ENCODE data around the gene VEPH1.
"Not testable (repeated sequence)": the region's sequence is repeated elsewhere in the genome, so short reads cannot be mapped to it uniquely, and the experiment has no call there.

VEPH1 gene

GRCh38 chr3:157336252-157337009 is 166.8 kb downstream of the VEPH1 start:
- no peak for DNase-seq

GRCh38 chr3:157335233-157336076 is 167.8 kb downstream of the VEPH1 start:
- no peak for DNase-seq

- DNase-seq = no peak
These were observed 169.6 kb downstream of the VEPH1 start for GRCh38 chr3:157333551-157333991.

- DNase-seq = no peak
These were observed 173.0 kb downstream of the VEPH1 start for GRCh38 chr3:157330206-157330605.

GRCh38 chr3:157329551-157329950 is 173.7 kb downstream of the VEPH1 start:
- no peak for DNase-seq

GRCh38 chr3:157327837-157328236 is 175.4 kb downstream of the VEPH1 start:
- no peak for DNase-seq

GRCh38 chr3:157327018-157327417 is 176.2 kb downstream of the VEPH1 start:
- DNase-seq = no peak

GRCh38 chr3:157324869-157325268 is 178.3 kb downstream of the VEPH1 start:
- DNase-seq = not testable (repeated sequence)

GRCh38 chr3:157323360-157323759 is 179.9 kb downstream of the VEPH1 start:
- DNase-seq = no peak

GRCh38 chr3:157319672-157320071 is 183.5 kb downstream of the VEPH1 start:
- no peak for DNase-seq

GRCh38 chr3:157318639-157319288 is 184.5 kb downstream of the VEPH1 start:
- DNase-seq = no peak

- no peak for DNase-seq
These were observed 185.3 kb downstream of the VEPH1 start for GRCh38 chr3:157317895-157318294.

- DNase-seq = no peak
These were observed 190.0 kb downstream of the VEPH1 start for GRCh38 chr3:157313186-157313585.

GRCh38 chr3:157312376-157312745 is 190.9 kb downstream of the VEPH1 start:
- DNase-seq = no peak

- DNase-seq = no peak
These were observed 191.4 kb downstream of the VEPH1 start for GRCh38 chr3:157311633-157312375.

GRCh38 chr3:157310329-157311052 is 192.7 kb downstream of the VEPH1 start:
- no peak for DNase-seq

GRCh38 chr3:157306502-157306901 is 196.7 kb downstream of the VEPH1 start:
- no peak for DNase-seq

- no peak for DNase-seq
These were observed 197.8 kb downstream of the VEPH1 start for GRCh38 chr3:157305392-157305791.

GRCh38 chr3:157301755-157302154 is 201.5 kb downstream of the VEPH1 start:
- DNase-seq = no peak

GRCh38 chr3:157300981-157301663 is 202.1 kb downstream of the VEPH1 start:
- no peak for DNase-seq

- no peak for DNase-seq
These were observed 203.1 kb downstream of the VEPH1 start for GRCh38 chr3:157300094-157300493.

Measured in central memory CD4-positive, alpha-beta T cell (primary cell).